HG03060 (cell line): ENCODE data around the gene RRAS2.

ENCODE experiments used
- ATAC-seq: cut with Tn5 transposase; IDR thresholded peaks from one replicate; pipeline ENCODE4 v1.9.1; 2021; ENCODE audit warnings: low read depth, moderate number of reproducible peaks; ENCODE audit not compliant: unreplicated experiment

RRAS2 gene

GRCh38 chr11:14235701-14236100 lies 123.3 kb downstream of the RRAS2 start:
- no peak for ATAC-seq

DNA sequence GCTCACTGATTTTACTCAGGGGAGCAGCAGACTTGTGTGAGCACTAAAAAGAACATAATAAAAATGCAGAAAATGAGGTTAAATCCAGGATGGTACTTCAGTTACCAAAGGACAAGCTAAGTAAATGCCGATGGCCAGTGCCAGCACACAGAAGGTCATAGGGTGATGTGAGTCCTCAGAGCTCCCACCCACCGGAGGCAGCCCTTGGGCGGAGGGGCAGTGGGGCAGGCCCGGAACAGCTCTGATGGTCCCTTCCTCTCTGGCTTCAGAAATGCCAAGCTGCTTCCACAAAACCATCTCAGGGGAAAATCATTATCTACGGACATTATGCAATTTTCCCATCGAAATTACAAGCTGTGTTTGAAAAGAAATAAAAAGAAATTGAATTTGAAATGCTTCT lies 124.5 kb downstream of the RRAS2 start:
- ATAC-seq, result no peak

DNA sequence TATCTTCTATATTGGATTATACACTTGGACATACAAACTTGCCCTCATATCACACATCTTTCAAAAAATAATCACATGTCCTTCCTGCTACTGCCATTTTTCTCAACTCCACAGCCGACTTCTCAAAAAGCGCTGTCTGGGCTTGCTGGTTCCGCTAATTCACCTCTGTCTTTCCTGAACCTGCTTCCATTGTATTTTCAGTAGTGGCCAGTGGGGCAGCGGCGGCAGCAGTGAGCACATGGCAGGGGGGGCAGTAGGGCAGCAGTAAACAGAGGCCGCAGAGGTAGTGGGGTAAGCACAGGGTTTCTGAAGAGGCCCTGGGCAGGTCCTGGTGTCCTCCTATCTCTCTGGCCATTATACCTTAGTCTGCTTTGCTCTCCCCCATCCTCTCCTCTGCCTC lies 126.3 kb downstream of the RRAS2 start:
- no peak for ATAC-seq

DNA sequence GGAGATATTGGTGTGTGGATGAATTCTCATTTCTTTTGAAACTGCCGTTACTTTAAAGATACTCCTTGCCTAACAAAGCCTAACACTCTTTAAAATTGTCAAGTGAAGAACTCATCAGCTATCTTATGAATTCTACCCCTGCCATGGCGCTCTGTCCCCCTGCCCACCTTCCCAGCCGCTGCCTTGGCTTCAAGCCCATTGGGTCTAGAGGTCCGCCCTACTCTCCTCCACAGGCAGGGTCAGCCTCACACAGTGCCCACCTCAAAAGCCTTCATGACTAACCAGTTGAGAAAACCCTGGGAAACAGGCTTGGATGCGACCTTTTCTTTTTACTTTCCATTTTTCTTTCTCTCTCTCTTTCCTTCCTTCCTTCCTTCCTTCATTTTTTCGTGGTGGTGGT lies 128.6 kb downstream of the RRAS2 start:
- ATAC-seq, result no peak

DNA sequence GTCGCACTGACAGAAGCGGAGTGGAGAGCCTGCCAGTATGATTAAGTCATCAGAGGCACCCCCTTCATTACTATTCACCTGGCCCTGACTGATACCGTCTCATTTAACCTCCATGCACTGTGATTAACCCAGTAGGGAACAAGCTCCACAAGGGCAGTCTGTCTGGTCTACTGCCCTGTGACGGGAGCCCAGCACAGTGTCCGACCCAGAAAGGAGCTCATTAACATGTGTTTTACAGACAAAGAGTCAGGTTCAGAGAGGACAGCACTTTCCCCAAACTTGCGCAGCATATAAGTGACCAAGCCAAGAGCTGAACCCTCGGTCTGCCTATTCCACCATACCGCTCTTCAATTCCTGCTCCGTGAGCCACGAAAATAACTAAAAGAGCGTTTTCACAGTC lies 129.5 kb downstream of the RRAS2 start:
- ATAC-seq, result no peak

DNA sequence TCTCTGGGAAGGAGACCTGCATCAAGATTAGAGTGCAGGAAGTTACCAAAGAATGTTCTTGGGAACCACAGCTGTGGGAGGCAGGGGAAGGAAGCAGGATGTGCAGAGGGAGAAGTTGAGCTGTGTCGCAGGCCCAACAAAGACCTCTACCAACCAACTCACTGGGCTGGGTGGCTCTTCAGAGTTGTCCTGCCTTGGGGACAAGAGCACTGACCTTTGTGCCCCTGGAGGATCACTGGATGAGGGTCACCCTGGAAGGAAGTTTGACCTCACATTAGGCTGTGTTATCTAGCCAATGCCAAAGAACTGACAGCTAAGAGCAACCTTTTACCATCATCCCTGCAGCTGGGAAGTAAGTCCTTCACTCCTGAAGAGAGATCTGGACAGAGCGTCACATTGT lies 130.6 kb downstream of the RRAS2 start:
- ATAC-seq, result no peak
